Left lung (tissue), 10 donors: Measurements from ENCODE around the gene PRELP. TPM values are rescaled to one million over a fixed set of nuclear protein-coding genes. Genes with fewer than 3 reads are reported as not detected.

Experiments used
- ATAC-seq: fragments of 200-7000 bp; cut with Tn5 transposase; one replicate; pipeline ENCODE4 v1.9.1; 2020; ENCODE audit warnings: moderate library complexity
- DNase-seq, 4 donors: peaks; one replicate each; pipeline ENCODE4 v3.0.0-alpha.2; 2013 to 2020
- H3K27ac ChIP-seq, 2 donors: fragments of 200-600 bp; sonication (generic) in 1 of 2; one replicate each; pipeline versions ENCODE4 v1.5.0 to v1.8.0; 2020 to 2021
- H3K27me3 ChIP-seq, 2 donors: fragments of 200-600 bp; sonication (generic) in 1 of 2; one replicate each; pipeline versions ENCODE4 v1.5.0 to v1.8.0; 2020 to 2021
- H3K36me3 ChIP-seq, 2 donors: fragments of 200-600 bp; sonication (generic) in 1 of 2; one replicate each; pipeline versions ENCODE4 v1.5.0 to v1.8.0; 2020 to 2021
- H3K4me1 ChIP-seq, 2 donors: fragments of 200-600 bp; one replicate each; pipeline ENCODE4 v1.8.0; 2021
- H3K4me3 ChIP-seq, 2 donors: fragments of 200-600 bp; sonication (generic) in 1 of 2; one replicate each; pipeline versions ENCODE4 v1.5.0 to v1.8.0; 2020 to 2021; ENCODE audit warnings: mild to moderate bottlenecking in 1 of 2
- H3K9me3 ChIP-seq, 2 donors: fragments of 200-600 bp; sonication (generic) in 1 of 2; one replicate each; pipeline versions ENCODE4 v1.5.0 to v1.8.0; 2020 to 2021
- CTCF ChIP-seq, 2 donors: fragments of 200-600 bp; sonication (generic) in 1 of 2; IDR thresholded peaks; one replicate each; pipeline versions ENCODE4 v1.5.0 to v1.8.0; 2021; ENCODE audit warnings: antibody characterized with exemption in 2 of 2
- intact Hi-C, 2 donors: fragments of 100-400 bp; cut with DNase I; formaldehyde crosslinking; loops; one replicate each; pipeline versions ENCODE4 v1.11.2 to v1.14.2; 2022
- polyA plus RNA-seq, 6 donors: library from polyadenylated mRNA; unstranded; fragments of 120-200 nt; gene quantifications; one replicate each; pipeline ENCODE4 v1.2.1, GENCODE V29; 2013; ENCODE audit not compliant: insufficient read length in 6 of 6
- total RNA-seq, 2 donors: library from RNA; stranded (reverse); fragmentation: NEBNext Ultra II Directional; extraction: Animal tissue kit (Norgen Biotek cat#: 25700); gene quantifications; one replicate each; pipeline ENCODE4 v1.2.1, GENCODE V29; 2021
- donor health status: DM: no; HTN: yes; CAD: no.
- donor health status: DM: no; HTN: no; CAD: no.

The PRELP gene
- total and polyA plus RNA-seq, 8 donors = 1.3 to 20.5 (median 2.4) TPM

GRCh38 chr1:203473781-203474305, 1.8 kb upstream of the PRELP start:
- TF ChIP-seq CTCF (IDR thresholded peaks at IDR 0.05) = no peak
- DNase-seq (no peak), ATAC-seq (no peak)
- H3K27ac ChIP-seq = no peak overlapping the region
- H3K4me3 ChIP-seq = no peak overlapping the region
- H3K4me1 ChIP-seq = no peaks in the 10 kb centered on the region
- peaks cover 0 to 13% of the 10 kb centered on the region in 2 donors for H3K27me3 ChIP-seq
- no peaks in the 10 kb centered on the region for H3K9me3 ChIP-seq
- intact Hi-C loops = no loop called here
- H3K36me3 ChIP-seq = no peaks in the 10 kb centered on the region

- H3K9me3 ChIP-seq = no peaks in the 10 kb centered on the region
- peaks cover 0 to 13% of the 10 kb centered on the region in 2 donors for H3K27me3 ChIP-seq
- H3K4me1 ChIP-seq = peaks cover 5 to 14% of the 10 kb centered on the region in 2 donors
- H3K36me3 ChIP-seq = no peaks in the 10 kb centered on the region
- peak overlapping the region; percentile 11 to 14 for H3K4me3 ChIP-seq
- H3K27ac ChIP-seq = peak overlapping the region; percentile 9
- intact Hi-C loops = no loop called here
- no peak for ATAC-seq
- no peak for TF ChIP-seq CTCF (IDR thresholded peaks at IDR 0.05)
- DNase-seq = no peak
These were observed 709 bp downstream of the PRELP start for GRCh38 chr1:203476216-203476814.

GRCh38 chr1:203477748-203478147, 2.1 kb downstream of the PRELP start:
- H3K27me3 ChIP-seq = peaks cover 0 to 4% of the 10 kb centered on the region in 2 donors

GRCh38 chr1:203478231-203478630, 2.6 kb downstream of the PRELP start:
- Histone ChIP-seq H3K27me3 (peaks cover 0 to 4% of the 10 kb centered on the region in 2 donors), H3K36me3 (no peaks in the 10 kb centered on the region), H3K4me1 (peaks cover 5 to 20% of the 10 kb centered on the region in 2 donors), H3K4me3 (no peak overlapping the region), H3K9me3 (no peaks in the 10 kb centered on the region), H3K27ac (peak overlapping the region in 1 of 2 donors; percentile 8)
- ATAC-seq (no peak), DNase-seq (no peak)
- TF ChIP-seq CTCF (IDR thresholded peaks at IDR 0.05) = no peak
- intact Hi-C loops = no loop called here

More at GRCh38 chr1:203477748-203478147, 2.1 kb downstream of the PRELP start:
- Histone ChIP-seq H3K4me1 (peaks cover 5 to 20% of the 10 kb centered on the region in 2 donors), H3K36me3 (no peaks in the 10 kb centered on the region), H3K27ac (no peak overlapping the region), H3K9me3 (no peaks in the 10 kb centered on the region), H3K4me3 (no peak overlapping the region)
- DNase-seq (no peak), ATAC-seq (no peak)
- intact Hi-C loops = no loop called here
- no peak for TF ChIP-seq CTCF (IDR thresholded peaks at IDR 0.05)

- H3K36me3 ChIP-seq = no peaks in the 10 kb centered on the region
- H3K27me3 ChIP-seq = peaks cover 0 to 4% of the 10 kb centered on the region in 2 donors
- no peaks in the 10 kb centered on the region for H3K9me3 ChIP-seq
- TF ChIP-seq CTCF (IDR thresholded peaks at IDR 0.05) = no peak
- H3K4me1 ChIP-seq = peaks cover 5 to 20% of the 10 kb centered on the region in 2 donors
- DNase-seq (no peak), ATAC-seq (no peak)
- intact Hi-C loops = no loop called here
- no peak overlapping the region for H3K4me3 ChIP-seq
- H3K27ac ChIP-seq = peak overlapping the region in 1 of 2 donors; percentile 19
These were observed 3.4 kb downstream of the PRELP start for GRCh38 chr1:203478986-203479385.
